GM12891 (cell line): ENCODE measurements around the gene FAF1.

ENCODE experiments used
- POLR2A ChIP-seq: IDR thresholded peaks from 2 replicates; pipeline ENCODE4 v1.6.1; 2011; ENCODE audit warnings: low read depth, low read length, control low read depth
- POLR2AphosphoS5 ChIP-seq: IDR thresholded peaks from 2 replicates; pipeline ENCODE4 v1.6.1; 2011; ENCODE audit warnings: low read depth, low read length, control low read depth
- POU2F2 ChIP-seq: IDR thresholded peaks from 2 replicates; pipeline ENCODE4 v1.6.1; 2011; ENCODE audit warnings: low read depth, mild to moderate bottlenecking, control low read depth, low read length, moderate library complexity
- SPI1 ChIP-seq: IDR thresholded peaks from 2 replicates; pipeline ENCODE4 v1.6.1; 2011; ENCODE audit warnings: low read depth, low read length, control low read depth
- TAF1 ChIP-seq: IDR thresholded peaks from 2 replicates; pipeline ENCODE4 v1.6.1; 2011; ENCODE audit warnings: low read depth, low read length, control low read depth

GRCh38 chr1:50787266-50787665 is 172.8 kb downstream of the FAF1 start:
- TF ChIP-seq POLR2A = no peak
- TF ChIP-seq POLR2AphosphoS5 = no peak
- TF ChIP-seq TAF1 = no peak
- no peak for TF ChIP-seq SPI1
- no peak for TF ChIP-seq POU2F2
